Measurements from ENCODE around the gene MIOS. TPM values are rescaled to one million over a fixed set of nuclear protein-coding genes. Genes with fewer than 3 reads are reported as not detected.

Gene MIOS
- total and polyA plus RNA-seq, 4 donors = 7.4 to 35.6 (median 12.2) TPM

DNA sequence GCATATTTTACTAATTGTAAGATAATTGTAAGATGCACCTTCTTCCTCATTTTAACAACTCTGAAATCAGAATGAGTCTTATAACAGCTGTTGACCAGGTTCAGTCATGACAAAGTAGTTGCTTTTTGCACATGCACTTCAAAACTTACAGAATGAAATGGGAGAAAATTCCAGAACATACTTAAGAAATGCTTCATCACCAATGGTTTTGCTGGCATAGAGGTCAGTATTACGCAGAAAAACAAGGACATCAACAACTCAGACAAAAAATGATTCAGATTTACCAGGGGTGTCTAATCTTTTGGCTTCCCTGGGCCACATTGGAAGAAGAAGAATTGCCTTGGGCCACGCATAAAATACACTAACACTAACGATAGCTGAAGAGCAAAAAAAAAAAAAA, 44.3 kb upstream of the MIOS start:
- no peak overlapping the region for H3K9ac ChIP-seq (ENCODE audit: low read depth in 1 of 2, low read length in 2 of 2)
- no peaks in the 10 kb centered on the region for H3K4me1 ChIP-seq (ENCODE audit: control insufficient read depth in 4 of 4, insufficient read depth in 4 of 4, low read length in 3 of 4)
- TF ChIP-seq, protein P1, sequence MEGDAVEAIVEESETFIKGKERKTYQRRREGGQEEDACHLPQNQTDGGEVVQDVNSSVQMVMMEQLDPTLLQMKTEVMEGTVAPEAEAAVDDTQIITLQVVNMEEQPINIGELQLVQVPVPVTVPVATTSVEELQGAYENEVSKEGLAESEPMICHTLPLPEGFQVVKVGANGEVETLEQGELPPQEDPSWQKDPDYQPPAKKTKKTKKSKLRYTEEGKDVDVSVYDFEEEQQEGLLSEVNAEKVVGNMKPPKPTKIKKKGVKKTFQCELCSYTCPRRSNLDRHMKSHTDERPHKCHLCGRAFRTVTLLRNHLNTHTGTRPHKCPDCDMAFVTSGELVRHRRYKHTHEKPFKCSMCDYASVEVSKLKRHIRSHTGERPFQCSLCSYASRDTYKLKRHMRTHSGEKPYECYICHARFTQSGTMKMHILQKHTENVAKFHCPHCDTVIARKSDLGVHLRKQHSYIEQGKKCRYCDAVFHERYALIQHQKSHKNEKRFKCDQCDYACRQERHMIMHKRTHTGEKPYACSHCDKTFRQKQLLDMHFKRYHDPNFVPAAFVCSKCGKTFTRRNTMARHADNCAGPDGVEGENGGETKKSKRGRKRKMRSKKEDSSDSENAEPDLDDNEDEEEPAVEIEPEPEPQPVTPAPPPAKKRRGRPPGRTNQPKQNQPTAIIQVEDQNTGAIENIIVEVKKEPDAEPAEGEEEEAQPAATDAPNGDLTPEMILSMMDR (IDR thresholded peaks at IDR 0.05; ENCODE audit: low read depth, low read length, missing input control) = no peak
- TF ChIP-seq YY1 (IDR thresholded peaks at IDR 0.05) = no peak
- TF ChIP-seq, protein P2, sequence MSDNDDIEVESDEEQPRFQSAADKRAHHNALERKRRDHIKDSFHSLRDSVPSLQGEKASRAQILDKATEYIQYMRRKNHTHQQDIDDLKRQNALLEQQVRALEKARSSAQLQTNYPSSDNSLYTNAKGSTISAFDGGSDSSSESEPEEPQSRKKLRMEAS (IDR thresholded peaks at IDR 0.05) = no peak
- WGBS = 91% methylated on average over 3 of the region's 3 CpGs
- H3K36me3 ChIP-seq (ENCODE audit: control insufficient read depth in 4 of 4, insufficient read depth in 3 of 4, low read depth in 1 of 4, low read length in 3 of 4) = no peaks in the 10 kb centered on the region
- no peaks in the 10 kb centered on the region for H3K9me3 ChIP-seq (ENCODE audit: control insufficient read depth in 4 of 4, low read length in 3 of 4)
- no peak overlapping the region for H3K4me3 ChIP-seq (ENCODE audit: low read depth in 1 of 3, low read length in 3 of 3)
- no peak overlapping the region for H3K27ac ChIP-seq (ENCODE audit: low read depth in 1 of 2, low read length in 2 of 2)
- H3K27me3 ChIP-seq (ENCODE audit: control insufficient read depth in 4 of 4, insufficient read depth in 4 of 4, low read length in 3 of 4) = no peaks in the 10 kb centered on the region
- DNase-seq (ENCODE audit: low spot score) = no peak

DNA sequence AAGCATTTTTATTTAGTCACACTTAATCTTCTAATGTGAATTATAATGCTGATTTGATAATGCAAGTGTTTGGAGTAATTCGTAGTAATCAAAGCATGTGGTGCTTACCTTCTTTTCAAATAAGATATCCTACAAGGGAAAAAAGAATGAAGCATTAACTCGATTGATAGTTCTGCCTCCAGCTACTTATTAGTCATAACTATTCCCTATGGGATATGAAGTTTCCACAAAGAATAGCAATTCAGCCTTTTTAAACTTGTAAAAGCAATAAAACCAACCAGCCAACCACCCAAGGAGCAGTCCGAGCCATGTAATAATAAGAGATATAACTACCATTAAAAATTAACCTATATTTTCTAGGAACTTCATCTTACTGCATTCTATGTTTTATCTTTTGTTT, 42.6 kb upstream of the MIOS start:
- 85% methylated on average over 3 of the region's 3 CpGs for WGBS
- H3K4me1 ChIP-seq (ENCODE audit: control insufficient read depth in 4 of 4, insufficient read depth in 4 of 4, low read length in 3 of 4) = no peaks in the 10 kb centered on the region
- no peak for TF ChIP-seq EGR1 (IDR thresholded peaks at IDR 0.05; ENCODE audit: low read depth in 2 of 2)
- no peak for TF ChIP-seq ZBTB33 (IDR thresholded peaks at IDR 0.05)
- TF ChIP-seq FOXA1 (IDR thresholded peaks at IDR 0.05) = no peak
- no peak for TF ChIP-seq FOXA2 (IDR thresholded peaks at IDR 0.05)
- no peak for TF ChIP-seq YY1 (IDR thresholded peaks at IDR 0.05)
- TF ChIP-seq ATF3 (IDR thresholded peaks at IDR 0.05) = no peak
- TF ChIP-seq RXRA (IDR thresholded peaks at IDR 0.05) = no peak
- no peak for TF ChIP-seq REST (IDR thresholded peaks at IDR 0.05)
- TF ChIP-seq RAD21 (IDR thresholded peaks at IDR 0.05) = no peak
- TF ChIP-seq TAF1 (conservative IDR thresholded peaks at IDR 0.05) = no peak
- no peak for TF ChIP-seq GABPA (IDR thresholded peaks at IDR 0.05 in 1 of 2, conservative IDR thresholded peaks at IDR 0.05 in 1 of 2)
- TF ChIP-seq JUND (IDR thresholded peaks at IDR 0.05) = no peak
- no peak for TF ChIP-seq NR2F2 (IDR thresholded peaks at IDR 0.05)
- no peak for TF ChIP-seq HNF4A (conservative IDR thresholded peaks at IDR 0.05)
- TF ChIP-seq SP1 (IDR thresholded peaks at IDR 0.05) = no peak
- TF ChIP-seq, protein P1 (IDR thresholded peaks at IDR 0.05; ENCODE audit: low read depth, low read length, missing input control) = no peak
- TF ChIP-seq HNF4G (IDR thresholded peaks at IDR 0.05) = no peak
- DNase-seq (ENCODE audit: low spot score) = no peak
- no peak overlapping the region for H3K4me3 ChIP-seq (ENCODE audit: low read depth in 1 of 3, low read length in 3 of 3)
- no peaks in the 10 kb centered on the region for H3K9me3 ChIP-seq (ENCODE audit: control insufficient read depth in 4 of 4, low read length in 3 of 4)
- H3K27me3 ChIP-seq (ENCODE audit: control insufficient read depth in 4 of 4, insufficient read depth in 4 of 4, low read length in 3 of 4) = no peaks in the 10 kb centered on the region
- no peaks in the 10 kb centered on the region for H3K36me3 ChIP-seq (ENCODE audit: control insufficient read depth in 4 of 4, insufficient read depth in 3 of 4, low read depth in 1 of 4, low read length in 3 of 4)
- no peak overlapping the region for H3K27ac ChIP-seq (ENCODE audit: low read depth in 1 of 2, low read length in 2 of 2)
- H3K9ac ChIP-seq (ENCODE audit: low read depth in 1 of 2, low read length in 2 of 2) = no peak overlapping the region
